Neutrophil (primary cell): ENCODE data around the gene TTN.
A peak's percentile ranks its signal among the peaks of the same experiment; 100 is the strongest.

Experiments
- H3K27ac ChIP-seq: fragments of 200-600 bp; sonication (generic); 2 replicates; pipeline ENCODE4 v1.5.1; 2016; ENCODE audit warnings: mild to moderate bottlenecking, moderate library complexity
- H3K27me3 ChIP-seq: fragments of 200-600 bp; sonication (generic); 2 replicates; pipeline ENCODE4 v1.6.0; 2016; ENCODE audit warnings: mild to moderate bottlenecking
- H3K36me3 ChIP-seq: fragments of 200-600 bp; sonication (generic); 2 replicates; pipeline ENCODE4 v1.5.1; 2017
- H3K4me1 ChIP-seq, 2 experiments: fragments of 200-600 bp in 1 of 2; sonication (generic) in 1 of 2; 1 replicate in 1 of 2; 2 replicates in 1 of 2; pipeline versions ENCODE4 v1.5.1 to v1.6.1; 2013 to 2016; ENCODE audit warnings: low read depth in 1 of 2, low read length in 1 of 2, mild to moderate bottlenecking in 1 of 2, moderate library complexity in 1 of 2; ENCODE audit not compliant: control insufficient read depth in 1 of 2, insufficient read depth in 1 of 2
- H3K4me3 ChIP-seq, 2 experiments: fragments of 200-600 bp in 1 of 2; sonication (generic) in 1 of 2; 1 replicate in 1 of 2; 2 replicates in 1 of 2; pipeline ENCODE4 v1.5.1; 2013 to 2016; ENCODE audit warnings: low read depth in 1 of 2, low read length in 1 of 2, mild to moderate bottlenecking in 1 of 2, moderate library complexity in 1 of 2
- H3K9me3 ChIP-seq: fragments of 200-600 bp; sonication (generic); 2 replicates; pipeline ENCODE4 v1.5.1; 2016
- CTCF ChIP-seq: fragments of 200-600 bp; sonication (generic); IDR thresholded peaks from 2 replicates; pipeline ENCODE4 v1.5.1; 2016; ENCODE audit warnings: antibody characterized with exemption

TTN gene

GRCh38 chr2:178574789-178575188, 232.4 kb downstream of the TTN start:
- H3K9me3 ChIP-seq, result no peaks in the 10 kb centered on the region
- no peak overlapping the region for H3K4me3 ChIP-seq
- H3K27ac ChIP-seq, result no peak overlapping the region
- no peaks in the 10 kb centered on the region for H3K4me1 ChIP-seq
- peaks cover 81% of the 10 kb centered on the region for H3K36me3 ChIP-seq
- no peak for TF ChIP-seq CTCF
- no peaks in the 10 kb centered on the region for H3K27me3 ChIP-seq

DNA sequence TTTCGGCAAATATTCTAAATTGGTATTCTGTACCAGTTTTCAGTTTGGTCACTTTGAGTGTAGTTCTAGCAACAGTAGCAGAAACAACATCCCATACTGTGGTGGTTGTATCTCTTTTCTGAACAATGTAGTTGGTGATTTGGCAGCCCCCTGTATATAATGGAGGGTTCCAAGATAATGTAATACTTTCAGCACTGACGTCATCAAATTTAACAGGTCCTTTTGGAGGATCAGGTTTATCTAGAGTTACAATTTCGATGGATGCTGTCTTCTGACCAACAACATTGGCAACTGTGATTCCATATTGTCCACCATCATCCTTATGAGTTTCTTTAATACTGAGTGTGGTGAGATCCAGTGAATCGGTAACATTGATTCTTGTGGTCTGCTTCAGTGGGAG, 239.0 kb downstream of the TTN start:
- Histone ChIP-seq H3K9me3 (no peaks in the 10 kb centered on the region), H3K4me1 (no peaks in the 10 kb centered on the region), H3K27me3 (no peaks in the 10 kb centered on the region), H3K27ac (no peak overlapping the region), H3K4me3 (no peak overlapping the region), H3K36me3 (peaks cover 75% of the 10 kb centered on the region)
- TF ChIP-seq CTCF, result no peak

- H3K4me1 ChIP-seq, result no peaks in the 10 kb centered on the region
- no peak overlapping the region for H3K4me3 ChIP-seq
- no peaks in the 10 kb centered on the region for H3K27me3 ChIP-seq
- TF ChIP-seq CTCF, result no peak
- no peak overlapping the region for H3K27ac ChIP-seq
- no peaks in the 10 kb centered on the region for H3K9me3 ChIP-seq
- peaks cover 42% of the 10 kb centered on the region for H3K36me3 ChIP-seq
Observed at GRCh38 chr2:178553047-178553446, 254.2 kb downstream of the TTN start.

DNA sequence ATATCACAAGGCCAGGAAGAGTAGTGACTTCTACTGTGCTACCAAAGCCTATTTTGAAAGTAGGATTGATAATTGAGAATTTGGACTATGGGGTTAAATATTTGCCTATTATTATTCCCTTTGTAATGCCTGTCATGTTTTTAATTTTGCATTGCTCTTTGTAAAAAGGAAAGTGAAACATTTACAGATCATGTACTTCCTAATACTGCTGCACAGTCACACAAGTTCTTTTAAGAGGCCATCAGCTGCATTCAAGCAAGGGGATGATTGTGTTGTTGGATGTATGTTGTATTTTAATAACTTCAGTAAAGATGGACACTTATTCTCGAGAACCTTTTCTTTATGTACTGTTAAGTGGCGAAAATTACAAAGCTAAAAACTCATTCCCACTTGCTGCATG, 256.9 kb downstream of the TTN start:
- no peaks in the 10 kb centered on the region for H3K4me1 ChIP-seq
- peak overlapping the region; percentile 12 for H3K27ac ChIP-seq
- peaks cover 69% of the 10 kb centered on the region for H3K36me3 ChIP-seq
- no peak for TF ChIP-seq CTCF
- H3K4me3 ChIP-seq, result no peak overlapping the region
- no peaks in the 10 kb centered on the region for H3K9me3 ChIP-seq
- H3K27me3 ChIP-seq, result no peaks in the 10 kb centered on the region

- Histone ChIP-seq H3K4me1 (peaks cover 6 to 10% of the 10 kb centered on the region in 2 experiments), H3K27ac (peak overlapping the region; percentile 28), H3K36me3 (peaks cover 93% of the 10 kb centered on the region), H3K9me3 (no peaks in the 10 kb centered on the region), H3K27me3 (no peaks in the 10 kb centered on the region), H3K4me3 (no peak overlapping the region)
- no peak for TF ChIP-seq CTCF
Observed at GRCh38 chr2:178542569-178542968, 264.7 kb downstream of the TTN start.

GRCh38 chr2:178542161-178542560, 265.1 kb downstream of the TTN start:
- Histone ChIP-seq H3K27ac (peak overlapping the region; percentile 28), H3K4me1 (peaks cover 6 to 10% of the 10 kb centered on the region in 2 experiments), H3K9me3 (no peaks in the 10 kb centered on the region), H3K4me3 (no peak overlapping the region), H3K36me3 (peaks cover 93% of the 10 kb centered on the region), H3K27me3 (no peaks in the 10 kb centered on the region)
- no peak for TF ChIP-seq CTCF
